ENCODE measurements around the gene RNF220. TPM values are rescaled to one million over a fixed set of nuclear protein-coding genes. Genes with fewer than 3 reads are reported as not detected.

Gene RNF220
- total RNA-seq, 4 donors from 2014 or later, result 112 to 134 (median 132) TPM

DNA sequence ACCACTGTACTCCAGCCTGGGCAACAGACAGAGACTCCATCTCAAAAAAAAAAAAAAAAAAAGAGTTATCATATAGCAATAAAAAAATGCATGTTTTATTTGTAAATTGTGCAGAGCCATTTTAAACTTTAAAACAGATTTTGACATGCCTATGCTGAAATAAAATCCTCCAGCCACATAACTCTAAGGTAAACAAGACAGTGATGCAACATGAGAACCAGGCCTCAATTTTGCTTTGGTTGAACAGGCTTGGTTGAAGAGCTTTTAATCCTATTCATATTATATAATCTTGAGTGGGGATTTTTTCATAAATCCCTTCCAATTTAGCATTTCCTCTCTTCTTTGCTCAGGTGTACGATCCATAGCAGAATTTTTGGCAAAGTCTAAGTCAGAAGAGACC, 295.5 kb downstream of the RNF220 start:
- H3K36me3 ChIP-seq, result no peaks in the 10 kb centered on the region
- no peak overlapping the region for H3K4me3 ChIP-seq
- no peaks in the 10 kb centered on the region for H3K27me3 ChIP-seq
- no peak overlapping the region for H3K27ac ChIP-seq
- no peaks in the 10 kb centered on the region for H3K4me1 ChIP-seq
- H3K9me3 ChIP-seq, result no peaks in the 10 kb centered on the region
- no peak for TF ChIP-seq EP300 (IDR thresholded peaks at IDR 0.05)
- TF ChIP-seq POLR2A (IDR thresholded peaks at IDR 0.05), result no peak
- no peak for TF ChIP-seq POLR2AphosphoS5 (IDR thresholded peaks at IDR 0.05)
- TF ChIP-seq, protein P1, sequence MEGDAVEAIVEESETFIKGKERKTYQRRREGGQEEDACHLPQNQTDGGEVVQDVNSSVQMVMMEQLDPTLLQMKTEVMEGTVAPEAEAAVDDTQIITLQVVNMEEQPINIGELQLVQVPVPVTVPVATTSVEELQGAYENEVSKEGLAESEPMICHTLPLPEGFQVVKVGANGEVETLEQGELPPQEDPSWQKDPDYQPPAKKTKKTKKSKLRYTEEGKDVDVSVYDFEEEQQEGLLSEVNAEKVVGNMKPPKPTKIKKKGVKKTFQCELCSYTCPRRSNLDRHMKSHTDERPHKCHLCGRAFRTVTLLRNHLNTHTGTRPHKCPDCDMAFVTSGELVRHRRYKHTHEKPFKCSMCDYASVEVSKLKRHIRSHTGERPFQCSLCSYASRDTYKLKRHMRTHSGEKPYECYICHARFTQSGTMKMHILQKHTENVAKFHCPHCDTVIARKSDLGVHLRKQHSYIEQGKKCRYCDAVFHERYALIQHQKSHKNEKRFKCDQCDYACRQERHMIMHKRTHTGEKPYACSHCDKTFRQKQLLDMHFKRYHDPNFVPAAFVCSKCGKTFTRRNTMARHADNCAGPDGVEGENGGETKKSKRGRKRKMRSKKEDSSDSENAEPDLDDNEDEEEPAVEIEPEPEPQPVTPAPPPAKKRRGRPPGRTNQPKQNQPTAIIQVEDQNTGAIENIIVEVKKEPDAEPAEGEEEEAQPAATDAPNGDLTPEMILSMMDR (IDR thresholded peaks at IDR 0.05), result no peak
- WGBS, 2 donors (ENCODE audit: low coverage in 1 of 2), result 83 to 88% methylated on average over 1 of the region's 1 CpG
- no peak for ATAC-seq

DNA sequence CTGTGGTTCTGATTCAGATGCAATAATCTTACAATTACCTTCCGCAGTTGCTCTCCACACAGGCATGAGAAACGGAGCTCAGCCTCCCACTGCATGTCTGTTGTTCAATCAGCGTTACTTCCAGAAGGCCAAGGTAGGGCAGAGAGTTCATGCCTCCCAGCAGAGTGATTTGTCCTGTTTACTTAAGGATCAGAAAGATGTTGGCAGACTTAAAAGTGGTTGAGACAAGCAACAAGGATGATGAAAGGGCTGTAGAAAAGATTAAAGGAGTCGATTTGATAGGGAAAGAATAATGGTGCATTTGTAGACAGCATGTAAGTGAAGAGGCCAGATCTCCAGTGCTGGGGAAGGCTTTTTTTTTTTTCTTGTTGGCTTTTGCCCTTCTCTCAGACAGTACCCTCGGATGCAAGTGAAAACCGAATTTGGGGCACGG, 296.1 kb downstream of the RNF220 start:
- no peak for ATAC-seq
- Histone ChIP-seq H3K36me3 (no peaks in the 10 kb centered on the region), H3K27ac (no peak overlapping the region), H3K4me1 (no peaks in the 10 kb centered on the region), H3K27me3 (no peaks in the 10 kb centered on the region), H3K9me3 (no peaks in the 10 kb centered on the region), H3K4me3 (no peak overlapping the region)
- TF ChIP-seq EP300 (IDR thresholded peaks at IDR 0.05), result no peak
- WGBS, 2 donors (ENCODE audit: low coverage in 1 of 2), result 48 to 66% methylated on average over 4 to 7 of the region's 7 CpGs

Small RNAs within 50 kb of the gene (small RNA-seq; reads per million reads assigned to genes)
- gene MIR5584 (0 reads per million in 4 donors), gene RNU6-369P (0 reads per million in 4 donors)

Other genes starting within 250 kb of the RNF220 start
- 10 to 100 TPM; 28.0 to 37.1 (median 33.7) TPM for gene DMAP1, start 191.8 kb upstream of the RNF220 start, total RNA-seq
- gene ERI3, start 50.0 kb upstream of the RNF220 start, total RNA-seq, result 10 to 100 TPM; 31.9 to 58.8 (median 48.1) TPM